ENCODE measurements around the gene MYO7B.

Gene MYO7B

GRCh38 chr2:127661072-127661649 lies 125.7 kb downstream of the MYO7B start:
- DNase-seq (ENCODE audit: low read depth, low spot score) = no peak

GRCh38 chr2:127661949-127662510 lies 126.5 kb downstream of the MYO7B start:
- DNase-seq (ENCODE audit: low read depth, low spot score) = no peak

GRCh38 chr2:127662937-127663565 lies 127.6 kb downstream of the MYO7B start:
- DNase-seq (ENCODE audit: low read depth, low spot score) = no peak

- no peak for DNase-seq (ENCODE audit: low read depth, low spot score)
Observed at GRCh38 chr2:127663566-127664064, 128.1 kb downstream of the MYO7B start.

GRCh38 chr2:127664065-127664894 lies 128.8 kb downstream of the MYO7B start:
- no peak for DNase-seq (ENCODE audit: low read depth, low spot score)

- DNase-seq (ENCODE audit: low read depth, low spot score) = no peak
Observed at GRCh38 chr2:127664895-127665225, 129.4 kb downstream of the MYO7B start.

- no peak for DNase-seq (ENCODE audit: low read depth, low spot score)
Observed at GRCh38 chr2:127665267-127665893, 129.9 kb downstream of the MYO7B start.

GRCh38 chr2:127669056-127669455 lies 133.6 kb downstream of the MYO7B start:
- no peak for DNase-seq (ENCODE audit: low read depth, low spot score)

GRCh38 chr2:127670055-127670956 lies 134.8 kb downstream of the MYO7B start:
- DNase-seq (ENCODE audit: low read depth, low spot score) = no peak

- DNase-seq (ENCODE audit: low read depth, low spot score) = no peak
Observed at GRCh38 chr2:127670957-127671290, 135.4 kb downstream of the MYO7B start.

- no peak for DNase-seq (ENCODE audit: low read depth, low spot score)
Observed at GRCh38 chr2:127671557-127672302, 136.2 kb downstream of the MYO7B start.

GRCh38 chr2:127672341-127673224 lies 137.1 kb downstream of the MYO7B start:
- DNase-seq (ENCODE audit: low read depth, low spot score) = no peak

GRCh38 chr2:127673291-127674069 lies 138.0 kb downstream of the MYO7B start:
- DNase-seq (ENCODE audit: low read depth, low spot score) = no peak

- peak; percentile 46 for DNase-seq (ENCODE audit: low read depth, low spot score)
Observed at GRCh38 chr2:127674241-127675209, 139.0 kb downstream of the MYO7B start.

GRCh38 chr2:127675331-127676261 lies 140.1 kb downstream of the MYO7B start, which contains the start of gene LIMS2:
Gene LIMS2 (minus strand): TSS chr2:127675530. CDS start chr2:127675024, 506 bp downstream.
- peak; percentile 72 for DNase-seq (ENCODE audit: low read depth, low spot score)

GRCh38 chr2:127676906-127677305 lies 141.4 kb downstream of the MYO7B start:
- DNase-seq (ENCODE audit: low read depth, low spot score) = no peak
